ENCODE measurements around the gene TEC. TPM values are rescaled to one million over a fixed set of nuclear protein-coding genes. Genes with fewer than 3 reads are reported as not detected.

The TEC gene
- total and polyA plus RNA-seq, 11 donors, result 1.1 to 4.5 (median 2.2) TPM

- H3K9me3 ChIP-seq, result no peaks in the 10 kb centered on the region
- DNase-seq (no peak), ATAC-seq (no peak)
- WGBS, 4 donors, result 48 to 75% (median 53%) methylated on average over 7 of the region's 7 CpGs
- TF ChIP-seq, protein P1, sequence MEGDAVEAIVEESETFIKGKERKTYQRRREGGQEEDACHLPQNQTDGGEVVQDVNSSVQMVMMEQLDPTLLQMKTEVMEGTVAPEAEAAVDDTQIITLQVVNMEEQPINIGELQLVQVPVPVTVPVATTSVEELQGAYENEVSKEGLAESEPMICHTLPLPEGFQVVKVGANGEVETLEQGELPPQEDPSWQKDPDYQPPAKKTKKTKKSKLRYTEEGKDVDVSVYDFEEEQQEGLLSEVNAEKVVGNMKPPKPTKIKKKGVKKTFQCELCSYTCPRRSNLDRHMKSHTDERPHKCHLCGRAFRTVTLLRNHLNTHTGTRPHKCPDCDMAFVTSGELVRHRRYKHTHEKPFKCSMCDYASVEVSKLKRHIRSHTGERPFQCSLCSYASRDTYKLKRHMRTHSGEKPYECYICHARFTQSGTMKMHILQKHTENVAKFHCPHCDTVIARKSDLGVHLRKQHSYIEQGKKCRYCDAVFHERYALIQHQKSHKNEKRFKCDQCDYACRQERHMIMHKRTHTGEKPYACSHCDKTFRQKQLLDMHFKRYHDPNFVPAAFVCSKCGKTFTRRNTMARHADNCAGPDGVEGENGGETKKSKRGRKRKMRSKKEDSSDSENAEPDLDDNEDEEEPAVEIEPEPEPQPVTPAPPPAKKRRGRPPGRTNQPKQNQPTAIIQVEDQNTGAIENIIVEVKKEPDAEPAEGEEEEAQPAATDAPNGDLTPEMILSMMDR (IDR thresholded peaks at IDR 0.05), result no peak
- TF ChIP-seq POLR2A (IDR thresholded peaks at IDR 0.05), result no peak
- H3K27me3 ChIP-seq, result no peaks in the 10 kb centered on the region
- H3K36me3 ChIP-seq, result no peaks in the 10 kb centered on the region
- no peak overlapping the region for H3K4me3 ChIP-seq
- intact Hi-C loops (cut with DNase I), result no loop called here
- no peak overlapping the region for H3K27ac ChIP-seq
- peaks cover 0 to 16% (median 0%) of the 10 kb centered on the region in 12 donors for H3K4me1 ChIP-seq
These were observed 94.3 kb downstream of the TEC start for GRCh38 chr4:48175328-48175727.

- Histone ChIP-seq H3K36me3 (no peaks in the 10 kb centered on the region), H3K27ac (peak overlapping the region in 1 of 12 donors; percentile 49), H3K27me3 (no peaks in the 10 kb centered on the region), H3K9me3 (no peaks in the 10 kb centered on the region), H3K4me1 (peaks cover 0 to 16% (median 1%) of the 10 kb centered on the region in 12 donors), H3K4me3 (no peak overlapping the region)
- intact Hi-C loops (cut with DNase I), result no loop called here
- 76 to 78% (median 77%) methylated on average over 6 of the region's 6 CpGs for WGBS, 4 donors
- TF ChIP-seq, protein P1 (IDR thresholded peaks at IDR 0.05), result no peak
- no peak for TF ChIP-seq POLR2A (IDR thresholded peaks at IDR 0.05)
- ATAC-seq, result peak in 2 of 4 donors; percentile 45 to 70
- no peak for DNase-seq
These were observed 96.3 kb downstream of the TEC start for GRCh38 chr4:48173056-48173991.

- 49 to 94% (median 77%) methylated on average over 4 of the region's 4 CpGs for WGBS, 4 donors
- Histone ChIP-seq H3K27ac (peak overlapping the region in 1 of 12 donors; percentile 49), H3K4me1 (peaks cover 0 to 16% (median 1%) of the 10 kb centered on the region in 12 donors), H3K36me3 (peaks cover 0 to 1% (median 0%) of the 10 kb centered on the region in 9 donors), H3K9me3 (no peaks in the 10 kb centered on the region), H3K4me3 (no peak overlapping the region), H3K27me3 (no peaks in the 10 kb centered on the region)
- intact Hi-C loops (cut with DNase I), result no loop called here
- no peak for TF ChIP-seq POLR2A (IDR thresholded peaks at IDR 0.05)
- TF ChIP-seq, protein P1 (IDR thresholded peaks at IDR 0.05), result no peak
- DNase-seq (no peak), ATAC-seq (no peak)
These were observed 97.0 kb downstream of the TEC start for GRCh38 chr4:48172651-48173050.

- H3K4me3 ChIP-seq, result no peak overlapping the region
- peaks cover 0 to 16% (median 1%) of the 10 kb centered on the region in 12 donors for H3K4me1 ChIP-seq
- 0 to 79% (median 16%) methylated on average over 1 of the region's 1 CpG for WGBS, 4 donors
- no peaks in the 10 kb centered on the region for H3K27me3 ChIP-seq
- H3K36me3 ChIP-seq, result peaks cover 0 to 18% (median 5%) of the 10 kb centered on the region in 9 donors
- DNase-seq, result no peak
- TF ChIP-seq, protein P1 (IDR thresholded peaks at IDR 0.05), result no peak
- no peak for TF ChIP-seq POLR2A (IDR thresholded peaks at IDR 0.05)
- H3K9me3 ChIP-seq, result no peaks in the 10 kb centered on the region
- no peak for ATAC-seq
- H3K27ac ChIP-seq, result no peak overlapping the region
- intact Hi-C loops (cut with DNase I), result loop anchor here in 1 of 10 donors (10.0 kb wide), 1 partner anchor 105 kb away; no protein-coding TSS in a partner anchor
These were observed 100.0 kb downstream of the TEC start for GRCh38 chr4:48169636-48170035.
